Small intestine (tissue), 7 donors: ENCODE data around the gene CYSTM1. TPM values are rescaled to one million over a fixed set of nuclear protein-coding genes. Genes with fewer than 3 reads are reported as not detected.

Experiments
- DNase-seq, 2 donors: peaks; one replicate each; pipeline versions ENCODE4 v3.0.0 to v3.0.0-alpha.2; 2013
- FAIRE-seq: peaks from 2 replicates; lab custom pipeline; 2012; peaks lifted over from hg19 to GRCh38; lab: Jason Lieb, UNC
- H3K27ac ChIP-seq, 3 donors: one replicate each; pipeline ENCODE4 v1.5.1; 2013; ENCODE audit warnings: low read length in 2 of 3, mild to moderate bottlenecking in 2 of 3, control low read depth in 1 of 3, inconsistent platforms in 1 of 3, low read depth in 1 of 3, moderate library complexity in 1 of 3
- H3K27me3 ChIP-seq, 3 donors: one replicate each; pipeline ENCODE4 v1.6.1; 2013; ENCODE audit warnings: low read length in 3 of 3, inconsistent platforms in 1 of 3; ENCODE audit not compliant: control insufficient read depth in 3 of 3, insufficient read depth in 3 of 3
- H3K36me3 ChIP-seq, 3 donors: one replicate each; pipeline ENCODE4 v1.6.1; 2013; ENCODE audit warnings: low read length in 3 of 3, inconsistent platforms in 1 of 3, low read depth in 1 of 3, mild to moderate bottlenecking in 1 of 3, moderate library complexity in 1 of 3; ENCODE audit not compliant: control insufficient read depth in 3 of 3, insufficient read depth in 2 of 3
- H3K4me1 ChIP-seq, 3 donors: one replicate each; pipeline ENCODE4 v1.6.1; 2013; ENCODE audit warnings: low read length in 2 of 3, inconsistent platforms in 1 of 3, low read depth in 1 of 3, mild to moderate bottlenecking in 1 of 3, moderate library complexity in 1 of 3; ENCODE audit not compliant: control insufficient read depth in 3 of 3, insufficient read depth in 2 of 3
- H3K4me3 ChIP-seq, 3 donors: one replicate each; pipeline ENCODE4 v1.5.1; 2013; ENCODE audit warnings: low read length in 3 of 3, control low read depth in 1 of 3, inconsistent platforms in 1 of 3, low read depth in 1 of 3, mild to moderate bottlenecking in 1 of 3, moderate library complexity in 1 of 3
- H3K9me3 ChIP-seq, 2 donors: one replicate each; pipeline ENCODE4 v1.6.1; 2013; ENCODE audit warnings: low read depth in 1 of 2, low read length in 1 of 2; ENCODE audit not compliant: control insufficient read depth in 2 of 2, insufficient read depth in 1 of 2
- WGBS, 3 donors: extraction: QIAGEN DNeasy Blood & Tissue Kit; methylation state at CpG; one replicate each; pipeline ENCODE4 v1.1.7; 2013; 5-methylcytosine and 5-hydroxymethylcytosine counted together
- polyA plus RNA-seq, 4 donors: library from polyadenylated mRNA; stranded (reverse) in 3 of 4; unstranded in 1 of 4; fragments of 200-250 nt in 3 of 4; fragments of 120-200 nt in 1 of 4; gene quantifications; one replicate each; pipeline versions ENCODE4 v1.2.1 to v1.2.3, GENCODE V29; 2013
- donor health status: healthy with polysubstance abuse.
- donor health status: control.
- donor health status: control.
- donor health status: Bipolar disorder and iron deficiency.
- donor health status: healthy.

The CYSTM1 gene
- polyA plus RNA-seq, 4 donors: 94.4 to 884 (median 546) TPM

GRCh38 chr5:140220698-140221064 lies 45.7 kb downstream of the CYSTM1 start:
- FAIRE-seq (no peak), DNase-seq (no peak)
- Histone ChIP-seq H3K36me3 (peaks cover 0 to 14% (median 0%) of the 10 kb centered on the region in 3 donors), H3K27ac (peak overlapping the region; percentile 57 to 76 (median 69)), H3K27me3 (no peaks in the 10 kb centered on the region), H3K4me1 (peaks cover 13 to 86% (median 37%) of the 10 kb centered on the region in 3 donors), H3K9me3 (peaks cover 0 to 3% of the 10 kb centered on the region in 2 donors), H3K4me3 (no peak overlapping the region)
- 24 to 48% (median 44%) methylated on average over 1 of the region's 1 CpG for WGBS, 3 donors

GRCh38 chr5:140221697-140222223 lies 46.8 kb downstream of the CYSTM1 start:
- Histone ChIP-seq H3K9me3 (peaks cover 0 to 3% of the 10 kb centered on the region in 2 donors), H3K4me1 (peaks cover 13 to 78% (median 35%) of the 10 kb centered on the region in 3 donors), H3K27me3 (no peaks in the 10 kb centered on the region), H3K36me3 (peaks cover 0 to 14% (median 0%) of the 10 kb centered on the region in 3 donors), H3K4me3 (no peak overlapping the region), H3K27ac (peak overlapping the region; percentile 62 to 73 (median 63))
- FAIRE-seq: no peak
- WGBS, 3 donors: 71 to 79% (median 77%) methylated on average over 5 of the region's 5 CpGs
- DNase-seq: peak in 1 of 2 donors; percentile 62

DNA sequence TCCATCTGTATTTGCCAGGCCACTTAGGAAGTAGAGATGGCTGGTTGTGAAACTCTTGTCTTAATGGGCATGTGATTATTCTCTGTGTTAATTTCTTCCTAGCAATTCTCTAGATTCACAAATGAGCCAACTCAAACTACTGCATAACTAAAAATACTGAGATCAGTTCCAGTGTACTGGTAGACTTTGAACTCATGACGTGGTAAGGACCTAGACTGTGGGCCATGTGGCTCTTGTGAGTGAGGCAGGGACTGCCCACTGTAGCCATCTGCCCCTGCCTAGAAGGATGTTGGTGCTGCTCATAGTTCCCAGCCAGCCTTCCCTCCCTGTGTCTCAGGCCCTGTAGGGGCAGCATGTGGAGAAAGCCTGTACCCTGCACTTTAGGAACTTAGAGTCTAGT lies 47.4 kb downstream of the CYSTM1 start:
- DNase-seq (peak; percentile 87 to 88), FAIRE-seq (no peak)
- peaks cover 0 to 14% (median 0%) of the 10 kb centered on the region in 3 donors for H3K36me3 ChIP-seq
- H3K4me1 ChIP-seq: peaks cover 13 to 71% (median 39%) of the 10 kb centered on the region in 3 donors
- H3K27ac ChIP-seq: peak overlapping the region; percentile 32 to 63 (median 62)
- WGBS, 3 donors: 15 to 66% (median 39%) methylated on average over 1 of the region's 1 CpG
- no peaks in the 10 kb centered on the region for H3K27me3 ChIP-seq
- peaks cover 0 to 3% of the 10 kb centered on the region in 2 donors for H3K9me3 ChIP-seq
- H3K4me3 ChIP-seq: no peak overlapping the region

GRCh38 chr5:140223567-140223966 lies 48.6 kb downstream of the CYSTM1 start:
- H3K4me1 ChIP-seq: peaks cover 13 to 71% (median 31%) of the 10 kb centered on the region in 3 donors
- no peak overlapping the region for H3K4me3 ChIP-seq
- peaks cover 0 to 3% of the 10 kb centered on the region in 2 donors for H3K9me3 ChIP-seq
- H3K36me3 ChIP-seq: peaks cover 0 to 13% (median 0%) of the 10 kb centered on the region in 3 donors
- 50 to 73% (median 60%) methylated on average over 3 of the region's 3 CpGs for WGBS, 3 donors
- H3K27me3 ChIP-seq: no peaks in the 10 kb centered on the region
- DNase-seq (peak in 1 of 2 donors; percentile 49), FAIRE-seq (no peak)
- peak overlapping the region in 2 of 3 donors; percentile 35 to 63 for H3K27ac ChIP-seq

- Histone ChIP-seq H3K9me3 (peaks cover 0 to 3% of the 10 kb centered on the region in 2 donors), H3K27ac (no peak overlapping the region), H3K4me1 (peaks cover 13 to 67% (median 25%) of the 10 kb centered on the region in 3 donors), H3K4me3 (no peak overlapping the region), H3K36me3 (peaks cover 0 to 14% (median 0%) of the 10 kb centered on the region in 3 donors), H3K27me3 (no peaks in the 10 kb centered on the region)
- no peak for FAIRE-seq
- WGBS, 3 donors: 86 to 95% (median 93%) methylated on average over 3 of the region's 3 CpGs
- DNase-seq: no peak
Observed at GRCh38 chr5:140224658-140225057, 49.7 kb downstream of the CYSTM1 start.

DNA sequence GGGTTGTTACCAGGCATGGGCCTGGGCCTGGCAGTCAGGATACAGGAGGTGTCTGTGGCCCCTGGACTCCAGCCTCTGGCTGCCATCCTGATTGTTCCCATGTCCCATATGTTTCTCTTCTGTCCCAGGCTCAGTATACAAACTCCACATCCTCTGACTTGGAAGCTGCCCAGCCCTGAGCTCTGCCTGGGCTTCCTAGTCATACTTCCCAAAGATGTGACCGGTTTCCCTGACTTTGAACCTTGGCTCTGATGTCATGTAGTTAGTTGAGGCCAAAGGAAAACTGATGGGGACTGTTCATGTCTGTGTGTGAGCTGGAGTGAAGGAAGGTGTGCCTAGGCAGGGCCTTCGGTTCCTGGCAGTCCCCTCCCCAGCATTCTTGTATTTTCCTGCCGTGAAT lies 50.4 kb downstream of the CYSTM1 start:
- DNase-seq (peak in 1 of 2 donors; percentile 89), FAIRE-seq (no peak)
- peak overlapping the region in 2 of 3 donors; percentile 28 to 42 for H3K27ac ChIP-seq
- H3K4me3 ChIP-seq: no peak overlapping the region
- WGBS, 3 donors: 41 to 61% (median 53%) methylated on average over 3 of the region's 3 CpGs
- H3K27me3 ChIP-seq: no peaks in the 10 kb centered on the region
- H3K9me3 ChIP-seq: peaks cover 0 to 3% of the 10 kb centered on the region in 2 donors
- H3K36me3 ChIP-seq: peaks cover 0 to 14% (median 0%) of the 10 kb centered on the region in 3 donors
- H3K4me1 ChIP-seq: peaks cover 10 to 60% (median 21%) of the 10 kb centered on the region in 3 donors

GRCh38 chr5:140227046-140227445 lies 52.1 kb downstream of the CYSTM1 start:
- no peaks in the 10 kb centered on the region for H3K27me3 ChIP-seq
- peak overlapping the region in 1 of 3 donors; percentile 93 for H3K27ac ChIP-seq
- peaks cover 6 to 44% (median 15%) of the 10 kb centered on the region in 3 donors for H3K4me1 ChIP-seq
- H3K36me3 ChIP-seq: peaks cover 0 to 6% (median 0%) of the 10 kb centered on the region in 3 donors
- 97 to 100% (median 97%) methylated on average over 2 of the region's 2 CpGs for WGBS, 3 donors
- no peak for DNase-seq
- no peak overlapping the region for H3K4me3 ChIP-seq
- FAIRE-seq: no peak
- peaks cover 0 to 3% of the 10 kb centered on the region in 2 donors for H3K9me3 ChIP-seq

GRCh38 chr5:140228364-140228837 lies 53.4 kb downstream of the CYSTM1 start:
- peaks cover 4 to 31% (median 8%) of the 10 kb centered on the region in 3 donors for H3K4me1 ChIP-seq
- no peak for FAIRE-seq
- peak; percentile 62 to 96 for DNase-seq
- peak overlapping the region in 1 of 3 donors; percentile 33 for H3K4me3 ChIP-seq
- H3K36me3 ChIP-seq: peaks cover 0 to 6% (median 0%) of the 10 kb centered on the region in 3 donors
- H3K27me3 ChIP-seq: no peaks in the 10 kb centered on the region
- peaks cover 0 to 3% of the 10 kb centered on the region in 2 donors for H3K9me3 ChIP-seq
- 11 to 62% (median 45%) methylated on average over 7 of the region's 7 CpGs for WGBS, 3 donors
- H3K27ac ChIP-seq: peak overlapping the region; percentile 75 to 93 (median 89)
